HG03280 (cell line): Measurements from ENCODE around the gene TOX3.

Experiments used
- ATAC-seq: cut with Tn5 transposase; IDR thresholded peaks from one replicate; pipeline ENCODE4 v1.9.1; 2021; ENCODE audit warnings: mild to moderate bottlenecking, moderate library complexity; ENCODE audit not compliant: unreplicated experiment

Gene TOX3

GRCh38 chr16:52455549-52456277, 91.2 kb downstream of the TOX3 start:
- ATAC-seq = no peak

- ATAC-seq = no peak
Observed at GRCh38 chr16:52453644-52454043, 93.3 kb downstream of the TOX3 start.

- ATAC-seq = no peak
Observed at GRCh38 chr16:52451971-52452421, 94.9 kb downstream of the TOX3 start.

GRCh38 chr16:52450916-52451315, 96.0 kb downstream of the TOX3 start:
- no peak for ATAC-seq

GRCh38 chr16:52450241-52450640, 96.7 kb downstream of the TOX3 start:
- no peak for ATAC-seq

DNA sequence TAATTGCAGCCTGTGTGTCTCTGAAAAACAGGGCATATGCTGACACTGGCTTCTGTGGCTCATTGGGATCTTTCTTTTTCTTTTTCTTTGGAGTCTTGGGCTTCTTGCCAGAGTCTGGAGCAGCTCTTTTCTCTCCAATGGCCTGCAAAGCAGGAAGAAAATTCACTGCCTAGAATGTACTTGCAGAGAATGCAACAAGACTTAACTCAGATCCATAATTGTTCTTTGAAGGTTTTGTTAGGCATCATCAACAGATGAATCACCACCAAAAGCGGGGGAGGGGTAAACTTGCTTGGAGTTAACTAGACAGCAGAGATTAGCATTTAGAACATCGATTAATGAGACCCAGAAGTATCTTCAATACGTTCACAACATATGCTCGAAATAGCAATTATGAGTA, 100.9 kb downstream of the TOX3 start:
- no peak for ATAC-seq

DNA sequence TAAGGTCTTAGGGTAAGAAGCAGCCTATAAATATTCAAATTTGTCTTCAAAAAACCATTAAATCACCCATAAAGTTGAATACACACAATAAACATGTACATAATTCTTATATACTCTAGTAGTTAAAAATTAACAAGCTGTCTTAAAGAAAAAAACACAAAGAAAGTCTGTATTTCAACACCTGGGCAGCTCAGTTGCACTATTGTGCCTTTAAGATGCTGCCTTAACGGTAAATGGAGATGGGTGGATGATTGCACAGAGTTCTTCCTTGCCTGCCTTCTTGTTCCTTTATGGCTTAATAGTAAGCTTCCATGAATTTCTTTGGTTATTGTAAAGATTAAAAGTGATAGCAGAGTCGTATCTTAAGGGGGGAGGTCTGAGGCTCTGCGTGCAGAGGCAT, 105.1 kb downstream of the TOX3 start:
- ATAC-seq = no peak

DNA sequence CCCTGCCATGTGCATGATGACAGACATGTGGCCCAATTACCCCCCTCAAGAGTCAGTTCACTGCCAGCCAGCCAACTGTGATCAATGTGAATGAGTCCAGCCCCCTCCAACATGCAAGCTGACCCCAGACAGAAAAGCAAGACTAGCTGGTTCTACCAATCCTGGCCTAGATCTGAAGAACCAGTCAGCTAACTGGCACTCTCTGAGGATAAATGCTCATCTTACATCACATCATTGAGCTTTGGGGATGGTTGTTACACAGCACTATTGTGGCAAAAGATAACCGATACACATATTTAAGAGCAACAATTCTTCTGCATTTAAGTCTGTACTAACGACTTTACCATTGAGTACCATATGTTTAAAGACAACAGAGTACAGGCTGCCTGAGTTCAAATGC, 106.7 kb downstream of the TOX3 start:
- no peak for ATAC-seq

GRCh38 chr16:52439750-52440149, 107.2 kb downstream of the TOX3 start:
- ATAC-seq = no peak

DNA sequence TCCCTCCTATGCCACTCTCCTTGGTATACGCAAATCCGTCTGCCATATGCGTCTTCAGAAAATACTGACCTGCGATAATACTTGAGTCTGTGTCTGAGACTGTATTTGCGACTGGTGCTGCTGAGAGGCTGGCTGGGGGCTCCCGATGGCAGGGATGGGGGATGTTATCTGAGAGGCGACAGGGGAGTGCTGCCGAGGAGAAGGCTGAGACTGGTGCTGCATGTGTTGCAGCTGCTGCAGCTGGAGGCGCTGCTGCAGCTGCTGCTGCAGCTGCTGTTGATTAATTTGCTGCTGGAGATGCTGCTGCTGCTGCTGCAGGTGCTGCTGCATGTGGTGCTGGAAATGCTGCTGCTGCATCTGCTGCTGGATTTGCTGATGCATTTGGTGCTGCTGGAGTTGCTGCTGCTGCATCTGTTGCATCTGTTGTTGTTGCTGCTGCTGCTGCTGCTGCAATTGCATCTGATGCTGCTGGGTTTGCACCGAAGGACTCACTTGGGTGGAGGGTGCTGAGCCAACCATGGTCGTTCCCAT, 107.7 kb downstream of the TOX3 start:
- no peak for ATAC-seq

GRCh38 chr16:52437277-52437670, 109.7 kb downstream of the TOX3 start:
- no peak for ATAC-seq

- ATAC-seq = no peak
Observed at GRCh38 chr16:52436339-52437276, 110.3 kb downstream of the TOX3 start.

GRCh38 chr16:52434224-52434623, 112.7 kb downstream of the TOX3 start:
- ATAC-seq = no peak

- ATAC-seq = no peak
Observed at GRCh38 chr16:52433643-52434042, 113.3 kb downstream of the TOX3 start.

GRCh38 chr16:52424591-52424990, 122.4 kb downstream of the TOX3 start:
- ATAC-seq = no peak

DNA sequence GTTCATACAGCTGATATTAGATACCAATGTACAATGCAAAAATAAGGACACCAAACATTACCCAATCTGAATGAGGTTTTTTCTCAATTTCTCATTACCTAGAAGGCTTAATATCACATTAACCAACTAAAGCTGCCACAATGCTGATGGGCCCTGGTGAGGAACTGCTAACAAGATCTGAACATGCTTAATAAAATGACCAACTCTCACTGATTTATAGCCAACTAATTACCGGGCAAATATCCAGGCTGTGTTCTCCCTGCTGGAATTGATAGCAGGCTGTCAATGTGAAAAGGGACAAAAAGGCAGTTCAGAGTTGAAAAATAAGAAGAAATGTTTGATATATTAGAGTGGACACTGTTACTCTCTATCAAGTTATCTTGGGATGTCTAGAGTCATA, 124.6 kb downstream of the TOX3 start:
- no peak for ATAC-seq

DNA sequence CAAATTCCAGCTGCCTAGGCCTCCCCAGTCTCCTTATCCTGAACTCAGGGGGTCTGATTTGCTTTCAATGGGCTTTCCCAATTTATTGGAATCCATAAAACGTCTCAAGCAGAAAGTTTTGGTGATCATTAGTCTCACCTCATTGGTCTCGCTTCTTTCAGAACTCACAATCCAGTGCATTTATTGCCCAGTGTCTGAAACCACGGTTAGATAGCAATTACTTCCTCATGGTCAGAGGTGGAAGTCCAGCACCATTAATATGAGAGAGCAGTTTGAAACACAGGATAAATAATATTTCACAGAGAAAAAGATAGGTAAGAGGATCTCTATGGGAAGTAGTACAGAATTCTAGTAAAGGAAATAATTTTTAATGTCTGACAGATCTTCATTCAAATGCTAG, 128.7 kb downstream of the TOX3 start:
- no peak for ATAC-seq

DNA sequence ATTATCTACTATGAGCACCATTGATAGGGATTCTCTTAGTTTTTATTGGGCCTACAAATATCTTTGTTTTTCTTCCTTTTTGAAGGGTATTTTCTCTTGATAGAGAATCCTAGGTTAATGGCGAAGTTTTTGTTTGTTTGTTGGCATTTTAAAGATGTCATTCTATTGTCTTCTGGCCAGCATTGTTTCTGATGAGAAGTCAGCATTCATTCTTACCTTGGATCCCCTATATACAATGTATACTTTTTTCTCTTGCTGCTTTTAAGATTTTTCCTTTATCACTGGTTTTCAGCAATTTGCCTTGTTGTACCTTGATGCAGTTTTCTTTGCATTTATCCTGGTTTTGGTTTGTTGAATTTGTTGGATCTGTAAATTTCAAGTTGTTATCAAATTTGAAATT, 130.1 kb downstream of the TOX3 start:
- ATAC-seq = no peak

- no peak for ATAC-seq
Observed at GRCh38 chr16:52411011-52411410, 135.9 kb downstream of the TOX3 start.

DNA sequence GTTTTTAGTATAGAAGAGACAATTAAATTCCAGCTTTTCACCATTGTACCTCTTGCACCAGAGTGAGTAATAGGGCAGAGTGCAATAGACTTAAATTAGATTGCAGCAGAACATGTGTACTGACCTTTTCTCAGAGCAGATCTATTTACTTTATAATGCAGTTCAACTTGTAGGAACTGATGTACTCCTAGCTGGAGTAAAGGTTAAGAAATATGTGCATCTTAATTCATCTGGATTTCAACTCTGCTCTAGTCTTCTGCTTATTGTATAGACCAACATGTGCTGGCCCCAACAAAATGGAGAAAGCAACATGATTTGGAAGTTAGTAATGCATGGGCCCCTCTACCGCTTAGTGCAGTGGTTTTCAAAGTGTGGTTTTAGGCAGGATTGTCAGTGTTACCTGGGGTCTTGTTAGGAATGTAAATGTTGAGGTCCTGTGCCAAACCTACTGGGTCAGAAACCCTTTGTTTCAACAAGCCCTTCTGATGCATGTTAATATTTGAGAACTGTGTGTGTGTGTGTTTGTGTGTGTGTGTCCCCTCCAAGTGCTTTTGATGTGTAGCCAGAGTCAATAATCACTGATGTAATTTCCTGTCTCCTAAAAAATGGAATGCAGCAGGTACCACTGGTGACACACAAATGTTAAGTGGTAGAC, 138.6 kb downstream of the TOX3 start:
- no peak for ATAC-seq

GRCh38 chr16:52407778-52408177, 139.2 kb downstream of the TOX3 start:
- ATAC-seq = no peak
